HPDE6-E6E7 (cell line): ENCODE data around the gene TTC3.

Source experiments
- DNase-seq: peaks from one replicate; pipeline ENCODE4 v3.0.0; 2011; ENCODE audit warnings: missing footprints; ENCODE audit errors: extremely low spot score

The TTC3 gene

DNA sequence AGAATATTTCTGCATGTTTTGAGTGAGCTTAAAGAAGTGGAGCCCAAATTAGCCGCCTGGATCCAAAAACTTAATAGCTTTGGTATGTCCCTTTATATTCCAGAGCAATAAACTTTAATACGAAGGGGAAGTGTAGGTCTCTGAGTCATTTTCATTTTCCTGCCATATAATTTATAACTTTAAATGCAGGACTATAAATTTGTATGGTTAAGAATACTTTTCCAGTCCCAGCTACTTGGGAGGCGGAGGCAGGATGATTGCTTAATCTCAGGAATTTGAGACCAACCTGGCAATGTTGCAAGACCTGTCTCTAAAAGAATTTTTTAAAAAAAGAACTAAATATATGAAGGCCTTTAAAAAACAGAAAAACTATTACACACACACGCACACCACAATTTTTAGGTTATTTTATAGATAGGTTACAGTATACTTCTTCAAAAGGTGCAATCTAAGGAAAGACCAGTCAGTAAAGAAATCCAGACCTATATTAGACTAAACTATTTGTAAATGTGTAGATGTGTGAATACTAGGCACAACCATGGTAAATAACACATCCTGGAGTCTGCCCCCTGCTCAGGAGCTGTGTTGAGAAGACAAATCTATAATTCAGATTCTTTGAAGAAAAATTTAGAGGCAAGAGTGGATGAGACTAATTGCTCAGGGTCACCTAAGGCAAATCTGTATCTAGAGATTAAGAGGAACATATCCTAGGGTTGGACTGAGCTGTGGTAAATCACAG is 80.3 kb downstream of the TTC3 start:
- DNase-seq: no peak

DNA sequence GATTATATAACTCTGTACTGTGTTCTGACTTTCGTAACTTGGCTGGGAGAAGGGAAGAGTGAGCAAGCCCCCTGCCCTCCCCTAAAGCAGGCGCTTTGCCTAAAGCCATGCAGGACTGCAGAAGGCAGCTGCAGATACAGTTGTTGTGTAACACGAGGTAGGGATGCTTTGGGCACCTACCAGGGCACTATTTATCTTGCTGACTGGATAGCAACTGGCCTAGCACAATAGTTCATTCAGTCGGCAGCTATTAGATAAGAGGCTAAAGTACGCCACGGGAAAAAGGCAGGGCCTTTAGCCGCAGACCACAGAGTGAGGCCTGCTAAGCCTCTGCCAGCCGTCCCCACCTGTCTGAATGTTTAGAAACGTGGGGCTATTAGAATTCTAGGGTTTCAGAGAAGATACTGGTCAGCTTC is 80.9 kb downstream of the TTC3 start:
- DNase-seq: no peak

DNA sequence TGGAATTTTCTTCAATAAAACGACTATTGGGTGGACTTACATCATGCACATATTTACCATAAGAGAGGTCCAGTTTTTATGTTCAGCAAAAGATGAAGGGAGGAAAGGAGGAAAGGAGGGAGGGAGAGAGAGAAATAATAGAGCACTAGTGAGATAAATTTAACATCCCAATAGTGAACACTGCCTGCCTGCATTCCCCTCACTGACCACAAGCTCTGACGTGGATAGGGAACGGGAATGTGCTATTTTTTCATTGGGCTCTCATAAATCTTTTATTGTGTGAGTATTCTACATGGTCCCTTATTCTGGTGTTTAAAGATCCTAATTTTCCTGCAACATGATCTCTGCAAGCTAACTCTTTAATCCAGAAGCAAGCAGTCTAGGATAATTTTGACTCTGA is 82.1 kb downstream of the TTC3 start:
- DNase-seq: no peak

DNA sequence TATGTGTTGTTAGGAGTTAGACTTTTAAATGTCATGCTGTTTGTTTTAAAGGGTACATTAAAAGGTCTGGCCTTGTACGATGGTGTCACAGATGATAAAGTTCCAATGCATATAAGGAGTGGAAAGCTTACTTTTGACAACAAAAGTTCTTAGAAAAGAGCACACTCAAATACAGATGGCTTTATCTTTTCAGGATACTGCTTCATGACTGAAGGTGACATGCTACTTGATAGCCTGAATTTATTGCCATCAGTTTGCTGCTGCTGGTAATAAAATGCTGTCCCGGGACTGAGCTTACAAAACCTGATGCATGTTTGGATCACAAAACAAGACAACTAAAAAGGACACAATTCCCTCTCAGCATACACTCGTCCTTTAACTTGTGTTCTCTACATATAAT is 84.9 kb downstream of the TTC3 start:
- no peak for DNase-seq

DNA sequence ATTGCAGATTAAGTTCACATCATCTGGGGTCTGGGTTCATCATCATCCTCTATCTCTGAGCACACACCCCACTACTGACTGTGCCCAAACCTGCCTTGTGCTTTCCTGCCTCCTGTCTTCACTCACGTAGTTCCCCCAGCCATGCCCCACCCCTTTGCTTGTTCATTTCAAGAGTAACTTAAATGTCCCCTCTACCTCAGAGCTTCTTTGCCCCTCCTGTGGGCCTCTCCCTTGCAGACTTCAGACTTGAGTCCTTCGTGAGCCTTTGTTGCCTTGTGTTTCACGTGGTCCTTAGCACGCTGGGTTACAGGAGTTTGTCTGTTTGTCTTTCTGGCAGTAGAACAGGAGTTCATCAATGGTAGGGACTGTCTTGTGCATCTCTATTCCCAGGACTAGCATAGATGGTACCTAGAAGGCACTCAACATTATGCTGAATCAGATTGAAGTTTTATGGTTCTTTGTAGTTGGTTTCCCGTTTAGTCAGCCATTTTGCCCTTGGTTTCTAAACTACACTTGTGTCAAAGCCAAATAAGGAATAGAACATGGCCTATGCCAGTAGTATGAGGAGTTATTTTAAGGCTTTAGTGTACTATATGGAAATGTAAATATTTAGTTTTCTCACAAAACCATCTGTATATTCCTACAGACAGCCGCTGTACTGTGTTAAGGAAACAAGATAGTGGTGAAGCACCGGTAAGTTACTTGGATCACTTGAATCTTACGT is 86.2 kb downstream of the TTC3 start:
- no peak for DNase-seq

DNA sequence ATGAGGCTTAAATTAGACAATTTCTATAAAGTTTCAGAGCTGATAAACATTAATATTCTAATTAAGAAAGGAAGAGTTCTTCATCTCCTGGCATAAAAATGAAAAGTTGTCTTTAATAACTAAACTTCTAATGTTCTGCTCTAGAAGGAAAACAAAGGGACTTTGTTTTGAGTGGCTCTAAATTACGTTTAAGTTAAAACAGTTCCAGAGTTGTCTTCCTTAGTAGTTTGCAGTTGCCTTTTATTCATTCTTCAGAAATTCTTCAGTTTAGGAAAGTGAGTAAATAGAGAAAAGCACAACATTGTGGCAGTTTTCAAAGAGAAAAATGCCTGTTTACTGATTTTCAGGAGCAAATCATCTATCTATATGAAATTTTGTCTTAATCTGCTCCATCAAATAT is 86.9 kb downstream of the TTC3 start:
- DNase-seq: no peak

DNA sequence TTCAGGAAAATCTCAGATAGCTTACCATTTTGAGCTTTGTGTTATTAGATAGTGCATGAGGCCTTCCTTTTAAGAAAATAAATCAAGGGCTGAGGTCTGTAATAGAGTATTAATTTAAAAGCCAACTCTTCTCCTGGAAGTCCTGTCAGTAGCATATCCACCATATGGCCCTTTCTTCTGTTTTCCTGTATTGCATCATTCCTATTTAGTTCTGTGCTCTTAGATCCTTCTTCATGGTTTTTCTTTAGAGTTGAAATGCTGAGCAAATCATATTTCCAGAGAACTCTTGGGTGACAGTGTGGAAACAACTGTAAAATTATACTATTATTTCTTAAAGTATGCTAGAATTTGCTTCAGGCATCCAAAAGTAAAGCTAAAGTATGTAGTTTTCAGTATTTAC is 91.7 kb downstream of the TTC3 start:
- no peak for DNase-seq

DNA sequence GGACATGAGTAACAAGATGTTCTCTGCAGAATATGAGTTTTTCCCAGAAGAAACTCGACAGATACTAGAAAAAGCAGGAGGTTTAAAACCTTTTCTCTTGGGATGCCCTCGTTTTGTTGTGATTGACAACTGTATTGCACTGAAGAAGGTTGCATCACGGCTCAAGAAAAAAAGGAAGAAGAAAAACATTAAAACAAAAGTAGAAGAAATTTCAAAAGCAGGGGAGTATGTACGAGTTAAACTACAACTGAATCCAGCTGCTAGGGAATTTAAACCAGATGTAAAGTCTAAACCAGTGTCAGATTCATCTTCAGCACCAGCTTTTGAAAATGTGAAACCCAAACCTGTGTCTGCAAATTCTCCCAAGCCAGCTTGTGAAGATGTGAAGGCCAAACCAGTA is 92.5 kb downstream of the TTC3 start:
- no peak for DNase-seq

DNA sequence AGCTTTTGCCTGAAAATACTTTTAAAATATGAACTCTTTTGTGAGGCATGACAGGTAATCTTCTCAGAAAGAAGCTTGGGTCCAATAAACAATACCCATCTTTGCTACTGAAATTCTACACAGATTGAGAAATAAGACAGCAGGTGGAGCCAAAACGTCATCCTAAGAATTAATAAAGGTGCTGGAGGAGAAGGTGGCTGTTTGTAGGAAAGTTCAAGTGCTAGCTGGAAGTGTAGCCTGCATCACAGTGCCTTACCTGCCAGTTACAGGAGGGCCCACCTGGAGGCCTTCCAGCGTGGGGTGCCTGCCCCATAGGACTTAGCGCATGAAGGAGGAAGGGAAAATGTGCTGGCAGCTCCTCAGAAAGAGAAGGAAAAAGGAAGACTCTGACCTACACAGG is 93.7 kb downstream of the TTC3 start:
- no peak for DNase-seq

DNA sequence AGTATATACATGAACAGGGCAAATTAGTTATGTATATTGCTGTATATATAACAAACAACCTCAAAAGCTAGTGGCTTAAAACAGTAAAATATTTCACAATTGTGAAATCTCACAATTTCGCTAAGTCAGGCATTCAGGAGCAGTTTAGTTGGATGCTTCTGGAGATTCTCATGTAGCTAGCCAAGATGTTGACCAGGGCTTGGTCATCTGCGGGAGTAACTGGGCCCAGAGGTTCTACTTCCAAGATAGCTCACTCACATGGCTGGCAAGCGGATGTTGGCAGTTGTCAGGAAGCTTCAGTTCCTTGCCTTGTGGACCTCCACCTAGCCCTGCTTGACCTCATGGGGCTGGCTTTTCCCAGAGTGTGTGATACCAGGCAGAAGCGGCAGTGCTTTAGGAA is 95.6 kb downstream of the TTC3 start:
- no peak for DNase-seq

DNA sequence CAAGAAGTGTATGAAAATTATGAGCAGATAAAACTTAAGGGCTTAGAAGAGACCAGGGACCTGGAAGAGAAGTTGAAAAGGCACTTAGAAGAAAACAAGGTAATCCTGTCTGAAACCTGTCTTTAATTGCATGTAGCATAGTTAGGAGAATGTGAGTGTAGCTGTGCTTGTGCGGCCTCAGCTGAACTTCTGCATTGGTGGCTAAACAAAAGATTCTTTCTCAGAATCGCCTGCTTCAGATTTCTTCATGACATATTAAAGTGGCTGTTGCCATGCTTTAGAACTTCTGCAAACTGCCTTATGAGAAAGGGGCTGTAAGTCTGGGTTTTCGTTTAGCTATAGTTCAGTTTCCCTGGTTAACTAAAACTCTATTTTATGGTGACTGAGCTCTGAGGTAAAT is 99.6 kb downstream of the TTC3 start:
- no peak for DNase-seq

DNA sequence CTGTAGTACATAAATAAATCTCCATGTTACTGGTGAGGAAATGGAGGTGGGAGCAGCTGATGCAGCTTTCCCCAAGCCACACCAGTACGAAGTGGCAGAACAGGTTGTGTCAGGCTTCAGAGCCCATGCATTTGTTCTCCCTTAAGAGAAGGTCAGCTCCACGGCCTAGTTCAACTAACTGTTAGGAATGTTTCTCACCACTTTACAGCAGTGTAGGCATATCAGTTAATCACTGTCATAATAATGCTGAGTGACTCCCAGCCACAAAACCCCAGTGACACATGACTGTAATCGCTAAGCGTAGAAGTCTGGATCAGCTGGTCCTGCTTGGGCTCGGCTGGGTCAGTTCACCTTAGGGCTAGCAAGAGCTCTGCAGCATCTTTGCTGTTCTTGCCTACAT is 103.7 kb downstream of the TTC3 start:
- peak; percentile 13 for DNase-seq

DNA sequence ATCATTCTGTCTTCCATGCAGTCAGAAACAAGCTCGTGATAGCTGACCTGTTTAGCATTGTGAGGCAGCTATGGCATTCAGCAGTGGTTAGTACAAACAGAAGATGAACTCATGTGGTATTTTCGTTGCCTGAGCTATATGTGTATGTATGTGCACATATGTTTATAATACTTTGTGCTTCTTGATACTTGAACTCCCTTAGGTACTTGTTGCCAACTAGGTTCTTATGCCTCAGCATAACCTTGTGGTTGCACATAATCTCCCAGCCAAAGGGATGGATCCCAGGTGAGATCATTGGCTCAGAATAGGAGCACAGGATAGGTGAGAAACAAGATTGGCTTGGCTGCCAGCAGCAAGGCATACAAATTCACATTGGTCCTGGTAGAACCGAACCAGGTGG is 108.0 kb downstream of the TTC3 start:
- DNase-seq: no peak

DNA sequence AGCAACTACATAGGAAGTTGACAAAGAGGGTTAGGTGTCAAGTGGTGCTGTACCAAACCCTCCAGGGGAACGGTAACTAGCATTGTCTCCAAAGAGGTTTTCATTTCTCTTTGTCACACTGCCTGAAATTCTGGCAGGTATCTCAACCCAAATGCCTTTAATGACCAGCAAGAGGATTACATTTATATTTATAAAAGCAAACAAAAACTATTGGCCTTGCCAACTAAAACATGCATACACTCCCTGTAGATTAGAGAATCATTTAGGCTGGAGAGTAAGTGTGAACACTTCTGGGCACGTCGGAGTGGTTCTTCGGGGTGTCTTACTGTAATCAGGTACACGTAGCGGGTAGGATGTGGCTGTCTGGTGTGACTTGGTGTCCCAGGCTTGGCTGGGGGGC is 109.2 kb downstream of the TTC3 start:
- DNase-seq: no peak

DNA sequence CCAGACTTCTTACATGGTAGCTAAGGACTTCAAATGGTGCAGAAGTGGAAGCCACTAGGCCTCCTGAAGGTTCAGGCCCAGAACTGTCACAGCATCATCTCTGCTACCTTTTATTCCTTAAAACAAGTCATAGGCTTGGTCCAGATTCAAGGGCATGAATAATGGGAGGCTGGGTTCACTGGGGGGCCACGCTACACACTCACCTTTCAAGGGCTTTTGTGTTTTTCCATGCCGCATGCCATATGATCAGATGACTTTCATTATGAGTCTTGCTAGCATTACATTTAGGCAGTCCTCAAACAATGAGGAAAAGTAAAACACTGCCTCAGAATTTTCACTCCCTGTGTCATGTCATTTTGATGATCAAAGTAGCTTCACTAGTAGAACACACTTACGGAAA is 110.7 kb downstream of the TTC3 start:
- DNase-seq: no peak

DNA sequence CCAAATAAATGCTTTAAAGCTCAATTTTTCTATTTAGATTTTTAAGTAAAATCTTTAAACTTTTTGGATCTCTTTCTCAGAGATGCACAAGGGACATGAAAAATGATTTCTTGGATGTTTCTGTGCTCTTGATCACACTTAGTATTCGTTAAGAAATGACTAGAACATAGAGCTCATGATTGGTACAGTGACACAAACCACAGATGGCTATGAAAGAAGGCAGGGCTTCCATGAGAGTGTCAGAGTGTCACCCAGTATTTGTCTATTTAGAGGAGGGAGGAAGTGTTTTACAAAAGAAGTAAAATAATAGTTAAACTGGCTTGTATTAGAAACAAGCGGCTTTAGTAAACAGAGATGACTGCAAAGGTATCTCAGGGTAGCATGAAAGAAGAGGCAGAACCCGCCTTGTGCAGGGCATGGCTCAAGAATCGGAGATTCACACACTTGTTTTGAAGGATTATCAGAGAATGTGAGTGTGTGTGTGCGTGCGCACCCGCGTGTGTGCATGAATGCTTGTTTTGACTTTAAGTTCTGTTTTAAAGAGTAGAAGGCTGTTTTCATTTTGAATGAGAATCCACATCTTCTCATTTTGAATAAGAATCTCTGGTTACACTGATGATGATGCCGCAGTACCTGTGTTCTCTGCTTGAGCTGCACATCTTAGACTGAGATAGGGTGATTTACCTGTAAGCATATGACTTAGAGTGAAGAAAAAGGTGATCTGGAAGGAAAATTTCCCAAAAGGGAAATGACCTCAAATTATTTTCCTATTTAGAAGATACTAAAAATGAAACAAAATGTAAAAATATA is 111.9 kb downstream of the TTC3 start:
- DNase-seq: no peak

DNA sequence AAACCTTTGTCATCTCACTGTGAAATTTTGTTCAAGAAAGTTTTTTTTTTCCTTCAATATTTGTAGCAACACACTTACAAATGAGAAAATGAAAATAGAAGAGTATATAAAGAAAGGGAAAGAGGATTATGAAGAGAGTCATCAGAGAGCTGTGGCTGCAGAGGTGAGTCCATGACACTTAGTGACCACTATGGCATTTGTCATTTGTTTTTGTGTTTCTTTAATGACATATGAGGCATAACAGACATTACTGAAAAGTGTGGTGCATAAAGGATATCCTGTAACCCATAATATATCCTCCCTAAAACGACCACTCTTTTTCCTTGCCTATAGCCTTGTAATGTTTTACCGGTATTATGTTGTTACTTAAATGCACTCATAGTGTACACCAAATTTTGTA is 113.9 kb downstream of the TTC3 start:
- no peak for DNase-seq

DNA sequence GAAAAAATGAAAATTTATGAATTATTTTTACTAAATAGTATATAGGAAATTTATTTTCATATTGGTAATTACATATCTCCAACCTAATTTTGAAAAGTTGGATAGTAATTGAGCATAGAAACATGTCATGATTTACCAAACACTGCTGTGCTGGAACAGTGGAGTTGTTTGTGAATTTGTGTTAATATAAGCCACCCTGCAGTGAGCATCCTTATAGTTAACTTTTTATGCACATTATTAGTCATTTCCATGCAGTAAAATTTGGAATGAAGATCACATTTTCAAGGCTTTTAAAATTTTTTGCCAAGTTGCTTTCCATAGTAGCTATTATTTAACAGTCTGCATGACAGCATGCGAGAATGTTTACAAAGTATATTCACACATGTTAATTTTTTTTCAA is 115.8 kb downstream of the TTC3 start:
- no peak for DNase-seq

DNA sequence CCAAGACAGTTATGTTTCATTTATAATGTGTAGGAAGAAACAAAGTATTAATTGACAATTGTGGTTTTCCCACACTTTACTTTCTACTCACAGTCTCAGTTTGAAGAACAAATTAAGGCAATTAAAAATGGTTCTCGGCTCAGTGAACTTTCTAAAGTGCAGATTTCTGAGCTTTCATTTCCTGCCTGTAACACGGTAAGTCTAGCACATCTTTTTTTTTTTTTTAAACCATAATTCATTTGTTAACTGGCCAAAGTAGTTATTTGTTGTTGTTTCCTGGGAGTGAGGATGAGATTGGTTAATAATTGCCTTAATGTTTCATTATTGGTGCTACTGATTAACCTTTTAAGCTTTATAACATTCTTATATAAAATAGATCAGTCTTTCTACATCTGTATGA is 119.0 kb downstream of the TTC3 start:
- DNase-seq: no peak

DNA sequence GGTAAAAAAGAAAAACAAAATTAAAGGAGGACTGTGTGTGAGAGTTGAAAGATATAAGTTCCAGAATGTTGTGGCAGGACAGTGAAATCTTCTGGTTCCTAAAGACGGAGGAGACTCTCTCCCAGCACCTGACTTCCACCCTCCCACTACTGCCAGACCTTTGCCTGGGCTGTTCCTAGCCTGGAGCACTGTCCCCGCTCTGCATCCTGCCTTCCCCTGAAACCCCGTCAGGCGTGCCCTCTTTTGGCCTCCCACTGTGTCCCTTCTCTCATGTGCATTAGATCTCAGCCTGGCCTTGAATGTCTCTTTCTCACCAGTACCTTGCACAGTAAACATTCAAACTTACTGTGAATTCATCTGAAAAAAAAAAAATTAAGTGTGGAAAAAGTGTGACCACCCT is 120.0 kb downstream of the TTC3 start:
- DNase-seq: no peak

DNA sequence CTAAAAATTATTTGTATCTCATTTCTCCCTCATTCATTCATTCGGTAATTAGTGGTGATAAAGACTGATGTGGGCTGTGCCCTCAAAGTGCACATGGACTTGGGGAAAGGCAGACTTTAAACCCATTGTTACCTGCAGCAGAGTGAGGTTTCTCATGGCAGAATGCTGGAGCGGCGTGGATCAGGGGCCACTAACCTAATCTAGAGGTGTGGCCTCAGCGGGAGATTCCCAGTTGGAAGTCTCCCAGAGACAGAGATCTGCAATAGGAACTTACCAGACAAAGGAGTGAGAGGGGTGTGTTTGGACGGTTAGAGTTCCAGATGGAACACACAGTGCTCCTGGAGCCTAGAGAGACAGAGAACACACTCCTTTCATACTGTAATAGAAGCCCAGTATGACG is 120.6 kb downstream of the TTC3 start:
- DNase-seq: no peak

DNA sequence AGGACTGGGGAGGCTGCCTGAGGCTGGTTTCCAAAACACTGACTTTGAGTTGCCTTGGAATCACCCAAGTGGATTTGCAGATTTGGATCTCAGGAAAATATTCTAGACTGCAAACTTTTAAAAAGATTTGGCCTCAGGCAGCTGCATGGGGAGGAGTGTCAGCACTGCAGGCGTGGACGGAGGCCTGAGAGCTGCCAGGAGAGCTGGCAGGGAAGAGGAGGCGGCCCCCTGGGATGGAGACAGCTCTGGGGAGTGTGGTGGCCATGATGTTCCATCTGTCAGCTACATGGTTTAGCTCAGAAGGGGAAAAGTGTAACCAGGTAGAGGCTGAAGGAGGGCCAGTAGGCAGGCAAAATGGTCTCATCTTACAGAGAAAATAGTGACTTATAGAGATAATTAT is 122.0 kb downstream of the TTC3 start:
- no peak for DNase-seq

DNA sequence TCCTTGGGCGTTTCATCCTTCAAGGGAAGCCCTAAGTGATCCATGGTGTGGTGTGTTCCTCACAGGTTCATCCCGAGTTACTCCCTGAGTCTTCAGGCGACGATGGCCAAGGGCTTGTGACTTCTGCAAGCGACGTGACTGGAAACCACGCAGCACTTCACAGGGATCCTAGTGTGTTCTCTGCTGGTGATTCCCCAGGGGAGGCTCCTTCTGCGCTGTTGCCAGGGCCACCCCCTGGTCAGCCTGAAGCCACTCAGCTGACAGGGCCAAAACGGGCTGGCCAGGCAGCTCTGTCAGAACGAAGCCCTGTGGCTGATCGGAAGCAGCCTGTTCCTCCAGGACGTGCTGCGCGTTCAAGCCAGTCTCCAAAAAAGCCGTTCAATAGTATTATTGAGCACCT is 122.6 kb downstream of the TTC3 start:
- DNase-seq: no peak
